IPS-20b (cell line): ENCODE data around the gene GRAP.
"Not testable (repeated sequence)": the region's sequence is repeated elsewhere in the genome, so short reads cannot be mapped to it uniquely, and the experiment has no call there.

Source experiments
- H3K27ac ChIP-seq: one replicate; pipeline ENCODE4 v1.5.1; 2013; ENCODE audit warnings: low read length
- H3K27me3 ChIP-seq: 2 replicates; pipeline ENCODE4 v1.6.1; 2013; ENCODE audit warnings: mild to moderate bottlenecking, low read length, inconsistent platforms; ENCODE audit not compliant: insufficient read depth
- H3K36me3 ChIP-seq: 2 replicates; pipeline ENCODE4 v1.6.1; 2013; ENCODE audit warnings: low read depth, mild to moderate bottlenecking, inconsistent platforms, low read length, moderate library complexity; ENCODE audit not compliant: insufficient read depth
- H3K4me1 ChIP-seq: 2 replicates; pipeline ENCODE4 v1.6.1; 2013; ENCODE audit warnings: mild to moderate bottlenecking, control low read depth, inconsistent platforms, low read length, moderate library complexity; ENCODE audit not compliant: insufficient read depth
- H3K4me3 ChIP-seq: 2 replicates; pipeline ENCODE4 v1.5.1; 2013; ENCODE audit warnings: mild to moderate bottlenecking, low read length, inconsistent platforms
- H3K9ac ChIP-seq: 2 replicates; pipeline ENCODE4 v1.6.1; 2013; ENCODE audit warnings: low read depth, mild to moderate bottlenecking, inconsistent platforms, low read length, moderate library complexity
- H3K9me3 ChIP-seq: 2 replicates; pipeline ENCODE4 v1.6.1; 2013; ENCODE audit warnings: mild to moderate bottlenecking, low read depth, low read length, inconsistent platforms; ENCODE audit not compliant: insufficient read depth

GRAP gene

GRCh38 chr17:19063326-19063956 is 16.7 kb upstream of the GRAP start:
- not testable (repeated sequence) for H3K4me1 ChIP-seq, H3K4me3 ChIP-seq, H3K9me3 ChIP-seq, H3K27ac ChIP-seq, H3K27me3 ChIP-seq, H3K9ac ChIP-seq, H3K36me3 ChIP-seq

GRCh38 chr17:19062718-19063325 is 16.1 kb upstream of the GRAP start:
- H3K27ac ChIP-seq, H3K4me3 ChIP-seq, H3K36me3 ChIP-seq, H3K27me3 ChIP-seq, H3K9me3 ChIP-seq, H3K4me1 ChIP-seq, H3K9ac ChIP-seq: not testable (repeated sequence)

GRCh38 chr17:19062009-19062717 is 15.4 kb upstream of the GRAP start:
- not testable (repeated sequence) for H3K27me3 ChIP-seq, H3K36me3 ChIP-seq, H3K9ac ChIP-seq, H3K27ac ChIP-seq, H3K4me1 ChIP-seq, H3K4me3 ChIP-seq, H3K9me3 ChIP-seq

GRCh38 chr17:19055447-19055846 is 8.7 kb upstream of the GRAP start:
- H3K4me3 ChIP-seq, H3K9ac ChIP-seq, H3K27me3 ChIP-seq, H3K4me1 ChIP-seq, H3K36me3 ChIP-seq, H3K9me3 ChIP-seq, H3K27ac ChIP-seq: not testable (repeated sequence)

GRCh38 chr17:19048826-19049225 is 2.1 kb upstream of the GRAP start:
- H3K27ac ChIP-seq, H3K4me1 ChIP-seq, H3K36me3 ChIP-seq, H3K27me3 ChIP-seq, H3K4me3 ChIP-seq, H3K9me3 ChIP-seq, H3K9ac ChIP-seq: not testable (repeated sequence)

GRCh38 chr17:19047510-19047909 is 753 bp upstream of the GRAP start:
- H3K36me3 ChIP-seq, H3K27ac ChIP-seq, H3K27me3 ChIP-seq, H3K9ac ChIP-seq, H3K4me1 ChIP-seq, H3K9me3 ChIP-seq, H3K4me3 ChIP-seq: not testable (repeated sequence)

GRCh38 chr17:19044643-19045042 is 2.1 kb downstream of the GRAP start:
- H3K4me3 ChIP-seq, H3K36me3 ChIP-seq, H3K9me3 ChIP-seq, H3K27ac ChIP-seq, H3K27me3 ChIP-seq, H3K9ac ChIP-seq, H3K4me1 ChIP-seq: not testable (repeated sequence)

GRCh38 chr17:19043032-19043431 is 3.7 kb downstream of the GRAP start:
- H3K36me3 ChIP-seq, H3K4me1 ChIP-seq, H3K4me3 ChIP-seq, H3K27me3 ChIP-seq, H3K27ac ChIP-seq, H3K9me3 ChIP-seq, H3K9ac ChIP-seq: not testable (repeated sequence)

- H3K27ac ChIP-seq: not testable (repeated sequence)
These were observed 4.4 kb downstream of the GRAP start for GRCh38 chr17:19042369-19042768.

GRCh38 chr17:19041871-19042270 is 4.9 kb downstream of the GRAP start:
- H3K27me3 ChIP-seq, H3K27ac ChIP-seq, H3K4me3 ChIP-seq, H3K36me3 ChIP-seq, H3K9ac ChIP-seq, H3K9me3 ChIP-seq, H3K4me1 ChIP-seq: not testable (repeated sequence)

More at GRCh38 chr17:19042369-19042768, 4.4 kb downstream of the GRAP start:
- H3K36me3 ChIP-seq, H3K4me1 ChIP-seq, H3K9me3 ChIP-seq, H3K4me3 ChIP-seq, H3K9ac ChIP-seq, H3K27me3 ChIP-seq: not testable (repeated sequence)

- H3K36me3 ChIP-seq, H3K27ac ChIP-seq, H3K4me3 ChIP-seq: not testable (repeated sequence)
These were observed 6.4 kb downstream of the GRAP start for GRCh38 chr17:19040350-19040749.

GRCh38 chr17:19038730-19039129 is 8.0 kb downstream of the GRAP start:
- H3K27ac ChIP-seq, H3K9me3 ChIP-seq, H3K9ac ChIP-seq, H3K27me3 ChIP-seq, H3K4me1 ChIP-seq, H3K36me3 ChIP-seq, H3K4me3 ChIP-seq: not testable (repeated sequence)

More at GRCh38 chr17:19040350-19040749, 6.4 kb downstream of the GRAP start:
- H3K9me3 ChIP-seq, H3K27me3 ChIP-seq, H3K4me1 ChIP-seq, H3K9ac ChIP-seq: not testable (repeated sequence)
